ENCODE results near the gene NTPCR.

The NTPCR gene

DNA sequence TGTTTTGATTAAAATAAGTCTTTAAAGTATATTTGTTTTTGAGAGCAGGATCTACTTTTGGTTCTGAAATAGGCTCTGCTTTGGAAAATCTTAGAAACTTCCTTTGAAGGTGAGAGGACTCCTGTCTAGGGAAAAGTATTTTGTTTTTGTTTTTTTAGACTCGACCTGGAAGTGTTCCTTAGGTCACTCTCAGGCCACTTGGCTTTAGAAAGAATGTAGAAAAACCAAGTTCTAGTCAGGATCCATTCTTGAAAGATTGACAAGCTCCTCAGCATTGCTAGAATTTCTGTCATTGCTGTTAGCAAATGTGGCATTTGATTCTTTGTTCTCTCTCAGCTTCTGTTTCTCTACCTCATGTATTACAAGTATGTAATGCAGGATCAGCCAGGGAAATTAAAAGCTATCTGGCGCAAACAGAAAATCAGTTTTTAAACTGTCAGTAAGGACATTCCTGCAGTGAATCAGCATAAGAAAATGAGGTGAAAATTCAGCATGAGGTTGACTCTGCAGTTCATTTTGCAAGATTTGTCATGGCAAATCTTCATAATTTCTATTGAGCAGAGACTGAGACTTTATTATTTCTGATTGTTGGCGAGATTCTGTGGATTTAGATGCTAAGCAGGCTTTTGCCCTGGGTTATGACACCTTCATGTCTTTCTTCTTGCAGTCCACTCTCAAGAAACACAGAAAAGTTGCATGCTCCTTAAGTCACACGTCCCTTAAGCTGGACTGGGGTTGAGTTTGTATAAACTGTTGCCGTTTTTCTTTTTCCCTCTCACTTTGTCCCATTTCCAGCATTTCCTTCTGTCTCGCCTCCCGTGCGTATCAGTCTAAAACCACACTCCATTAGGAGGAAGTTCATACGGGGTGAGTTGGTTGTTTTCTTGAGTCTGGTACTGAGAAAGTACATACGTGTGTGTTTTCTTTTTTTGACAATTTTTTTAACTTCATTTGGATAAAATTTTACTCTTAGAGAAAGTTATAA is 12.6 kb downstream of the NTPCR start:
- no peak for DNase-seq (ENCODE audit: low spot score)

DNA sequence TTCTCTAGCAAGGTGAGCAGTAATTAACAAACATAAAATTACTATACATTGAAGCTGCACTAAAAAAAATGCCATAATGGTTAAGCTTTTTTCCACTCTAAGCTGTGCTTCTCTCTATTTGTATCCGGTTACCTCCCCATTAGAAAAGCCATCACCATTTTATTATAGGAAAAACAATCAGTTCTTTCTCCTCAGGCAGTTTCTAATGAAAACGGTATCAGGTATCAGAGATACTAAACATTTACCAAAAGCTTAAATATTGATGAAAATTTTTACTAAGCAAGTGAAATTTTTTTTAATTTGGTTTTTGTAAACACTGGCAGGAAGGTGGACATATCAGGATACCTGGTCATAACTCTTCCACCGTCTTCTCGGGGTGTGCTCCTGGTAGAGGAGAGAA is 14.2 kb downstream of the NTPCR start:
- no peak for DNase-seq (ENCODE audit: low spot score)

DNA sequence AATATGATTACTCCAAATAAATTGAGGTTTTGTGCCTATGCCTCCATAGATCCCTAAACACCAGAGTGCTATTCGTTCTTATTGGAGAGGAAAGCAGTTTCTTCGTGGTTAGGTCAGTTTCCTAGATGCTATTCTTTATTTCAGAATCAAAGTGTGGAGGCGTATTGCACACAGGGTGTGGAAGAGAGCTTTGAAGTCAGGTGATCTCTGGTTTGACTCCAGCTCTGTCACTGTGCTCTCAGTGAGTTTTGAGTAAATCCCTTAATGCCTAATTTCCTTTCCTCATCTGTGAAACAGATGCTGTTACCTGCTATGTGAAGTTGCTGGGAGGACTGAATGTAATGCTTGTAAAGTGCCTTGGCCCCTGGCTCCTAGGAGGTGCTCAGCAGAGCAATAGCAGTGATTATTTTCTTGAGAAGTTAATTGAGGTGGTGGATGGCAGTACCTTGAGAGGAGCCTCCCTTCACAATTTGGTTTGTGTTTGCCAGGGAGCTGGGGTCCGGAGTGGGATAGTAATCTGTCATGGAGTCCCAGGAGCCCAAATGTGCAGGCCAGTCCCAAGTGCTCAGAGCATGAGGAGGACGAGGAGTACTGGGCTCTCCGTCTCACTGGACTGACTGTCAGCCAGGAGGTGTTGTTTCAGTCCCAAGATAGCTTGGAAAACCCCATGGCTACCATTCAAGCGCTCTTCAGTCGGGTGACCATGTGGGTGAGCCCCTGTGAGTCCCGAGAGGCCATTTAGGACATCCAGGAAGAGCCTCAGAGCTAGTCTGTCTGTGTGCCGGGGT is 14.9 kb downstream of the NTPCR start:
- DNase-seq (ENCODE audit: low spot score), result no peak

DNA sequence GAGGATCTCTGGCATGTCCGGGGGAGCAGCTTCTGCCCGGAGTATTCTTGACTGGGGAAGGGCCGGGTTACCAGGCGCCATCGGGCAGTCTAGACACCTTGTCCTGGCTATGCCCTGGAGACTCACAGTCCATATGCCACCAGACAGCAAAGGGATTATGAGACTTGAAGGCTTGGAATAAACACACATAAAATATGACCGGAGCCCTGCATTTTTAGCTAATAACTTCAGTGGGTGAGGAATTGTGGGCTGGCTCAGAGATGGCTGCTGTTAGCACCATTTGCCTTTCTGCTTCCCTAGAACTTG is 15.5 kb downstream of the NTPCR start:
- DNase-seq (ENCODE audit: low spot score), result no peak

DNA sequence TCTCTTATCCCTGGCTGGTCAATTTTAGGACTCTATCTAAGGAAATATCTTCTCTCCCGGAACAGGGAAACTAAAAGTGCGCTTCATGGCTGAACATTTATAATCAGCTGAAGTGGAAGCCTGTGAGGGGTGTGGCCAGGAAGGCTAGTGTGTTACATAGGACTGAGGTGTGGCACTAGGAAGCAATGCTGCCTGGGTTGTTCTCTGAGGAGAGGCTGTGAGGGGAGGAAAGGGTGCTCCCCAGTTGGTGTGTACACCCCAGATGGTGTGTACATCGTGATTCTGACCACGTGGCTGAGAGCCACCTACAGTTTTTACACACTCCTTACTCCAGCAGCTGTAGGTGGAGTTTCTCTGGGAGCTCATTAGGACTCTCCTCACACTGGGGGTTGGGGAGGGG is 16.3 kb downstream of the NTPCR start:
- no peak for DNase-seq (ENCODE audit: low spot score)

DNA sequence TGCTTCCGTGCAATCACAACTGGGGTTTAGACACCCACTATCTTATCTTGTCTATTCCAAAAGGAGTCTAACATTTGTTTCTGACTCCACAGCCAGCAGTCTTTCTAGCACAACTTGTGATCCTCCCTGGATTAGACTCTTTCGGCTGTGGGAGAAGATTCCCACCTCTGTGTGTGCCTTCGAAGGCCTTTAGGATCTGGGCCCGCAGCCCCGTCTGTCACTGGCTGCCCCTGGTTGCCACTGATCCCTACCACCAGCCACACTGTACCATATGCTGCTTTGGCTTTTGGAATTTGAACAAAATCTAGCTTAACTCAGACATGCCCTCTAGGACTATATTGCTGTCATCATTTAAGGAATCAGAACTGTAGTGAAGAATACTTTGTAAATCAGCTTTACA is 18.0 kb downstream of the NTPCR start:
- DNase-seq (ENCODE audit: low spot score), result no peak

DNA sequence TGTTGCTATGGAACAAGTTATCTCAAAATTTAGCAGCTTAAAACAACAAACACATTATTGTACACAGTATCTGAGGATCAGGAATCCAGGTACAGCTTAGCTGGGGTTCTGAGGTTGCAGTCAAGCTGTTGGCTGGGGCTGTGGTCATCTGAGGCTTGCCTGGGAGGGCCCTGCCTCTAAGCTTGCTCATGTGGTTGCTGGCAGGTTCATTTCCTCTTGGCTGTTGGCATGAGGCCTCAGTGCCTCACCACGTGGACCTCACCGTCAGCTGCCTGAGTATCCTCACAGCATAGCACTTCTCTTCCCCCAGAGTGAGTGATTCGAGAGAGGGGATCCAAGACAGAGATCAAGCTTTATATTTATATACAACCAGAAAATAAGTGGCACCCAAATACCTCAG is 18.6 kb downstream of the NTPCR start:
- DNase-seq (ENCODE audit: low spot score), result no peak

DNA sequence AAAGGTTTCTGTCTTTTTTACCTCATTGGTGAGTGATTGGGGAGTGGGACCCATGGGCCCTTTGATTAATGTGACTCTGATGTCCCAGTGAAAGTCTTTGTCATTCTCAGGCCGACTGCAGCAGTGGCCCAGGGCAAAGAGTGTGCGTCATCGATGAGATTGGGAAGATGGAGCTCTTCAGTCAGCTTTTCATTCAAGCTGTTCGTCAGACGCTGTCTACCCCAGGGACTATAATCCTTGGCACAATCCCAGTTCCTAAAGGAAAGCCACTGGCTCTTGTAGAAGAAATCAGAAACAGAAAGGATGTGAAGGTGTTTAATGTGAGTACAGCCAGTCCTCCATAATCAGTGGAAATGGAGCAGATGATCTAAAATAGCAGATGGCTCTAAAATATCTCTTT is 19.4 kb downstream of the NTPCR start:
- no peak for DNase-seq (ENCODE audit: low spot score)

DNA sequence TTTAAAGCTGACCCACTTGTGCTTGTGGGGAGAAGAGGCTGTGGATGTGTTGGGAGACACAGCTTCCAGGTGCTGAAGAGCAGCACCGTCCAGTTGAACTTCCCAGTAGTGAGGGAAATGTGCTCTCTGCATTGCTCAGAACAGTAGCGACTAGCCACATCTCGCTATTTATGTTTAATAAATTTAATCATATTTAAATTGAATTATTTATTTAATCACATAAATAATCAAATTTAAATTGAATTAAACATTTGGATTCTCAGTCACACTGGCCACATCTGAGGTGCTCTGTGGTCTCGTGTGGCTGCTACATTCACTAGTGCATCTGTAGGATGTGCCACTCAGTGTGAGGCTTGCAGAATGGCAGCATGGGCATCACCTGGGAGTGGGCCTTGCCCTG is 20.1 kb downstream of the NTPCR start:
- DNase-seq (ENCODE audit: low spot score), result no peak

DNA sequence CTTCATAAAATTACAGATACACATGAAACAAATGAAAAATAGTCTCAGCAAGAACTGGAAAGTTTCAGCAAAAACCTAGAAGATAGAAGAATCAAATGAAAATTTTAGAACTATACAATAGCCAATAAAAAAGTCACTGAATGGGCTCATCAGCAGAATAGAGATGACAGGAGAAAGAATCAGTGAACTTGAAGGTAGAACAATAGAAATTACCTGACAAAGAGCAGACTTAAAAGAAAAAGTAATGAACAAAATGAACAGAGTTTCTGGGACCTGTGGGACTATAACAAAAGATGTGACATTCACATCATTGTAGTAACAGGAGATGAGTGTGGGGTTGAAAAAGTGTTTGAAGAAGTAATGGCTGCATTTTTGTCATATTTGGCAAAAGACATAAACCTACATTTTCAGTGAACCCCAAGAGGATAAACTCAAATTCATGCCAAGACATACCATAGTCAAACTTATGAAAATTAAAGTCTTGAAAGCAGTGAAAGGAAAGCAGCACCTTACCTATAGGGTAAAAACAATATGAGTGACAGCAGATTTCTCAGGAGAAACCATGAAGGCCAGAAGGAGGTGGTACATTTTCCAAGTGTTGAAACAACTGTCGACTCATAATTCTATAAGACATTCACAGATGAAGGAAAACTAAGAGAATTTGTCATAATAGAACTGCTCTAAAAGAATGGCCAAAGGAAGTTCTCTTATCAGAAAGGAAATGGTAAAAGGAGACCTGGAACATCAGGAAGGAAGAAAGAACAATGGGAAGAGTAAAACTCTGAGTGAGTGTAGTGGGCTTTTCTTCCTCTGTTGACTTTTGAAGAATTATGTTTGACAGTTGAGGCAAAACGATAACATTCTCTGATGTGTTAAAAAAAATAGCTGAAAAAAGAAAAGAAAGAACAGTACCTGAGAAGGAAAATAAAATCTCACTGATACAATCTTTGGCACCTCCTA is 23.5 kb downstream of the NTPCR start:
- no peak for DNase-seq (ENCODE audit: low spot score)

DNA sequence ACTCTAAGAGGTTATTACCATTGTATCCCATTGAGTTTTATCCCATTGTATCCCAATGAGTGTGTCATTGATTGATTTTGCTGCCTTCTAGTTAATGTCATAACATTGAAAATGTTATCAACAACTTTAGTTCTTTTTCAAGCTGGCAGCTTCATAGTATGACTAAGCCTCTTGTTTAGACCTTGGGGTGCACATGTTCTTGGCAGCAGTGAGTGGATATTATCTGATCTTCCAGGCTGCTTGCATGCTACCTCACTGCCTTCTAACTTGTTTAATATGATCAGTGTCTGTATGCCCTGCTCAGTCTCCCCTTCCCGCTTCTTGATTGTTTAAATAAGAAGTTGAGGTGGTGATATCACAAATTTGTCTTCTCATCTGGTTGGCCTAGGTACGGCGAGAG is 24.6 kb downstream of the NTPCR start:
- no peak for DNase-seq (ENCODE audit: low spot score)

DNA sequence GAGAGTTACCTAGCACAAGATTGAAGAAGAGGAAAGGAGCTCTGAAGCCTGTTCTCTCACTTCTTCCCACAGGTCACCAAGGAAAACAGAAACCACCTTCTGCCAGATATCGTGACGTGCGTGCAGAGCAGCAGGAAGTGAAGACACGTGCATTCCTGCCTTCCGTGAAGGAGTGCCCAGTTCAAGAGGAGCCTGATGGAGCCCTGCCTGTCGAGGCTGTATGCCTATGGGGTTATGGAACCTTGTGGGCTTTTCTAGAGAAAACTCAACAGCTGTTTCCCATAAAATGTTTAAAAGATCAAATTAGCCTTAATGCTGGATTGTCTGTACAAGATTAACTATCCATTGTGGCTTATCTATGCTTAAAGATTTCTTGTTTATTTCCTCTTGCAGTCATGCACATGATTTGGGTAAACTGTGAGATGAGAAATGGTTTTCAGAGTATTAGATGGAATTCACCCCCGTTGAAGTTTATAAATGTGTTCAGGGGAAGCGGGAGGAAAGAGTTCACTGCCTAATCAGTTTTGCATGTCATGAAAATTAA is 27.8 kb downstream of the NTPCR start:
- DNase-seq (ENCODE audit: low spot score), result no peak

DNA sequence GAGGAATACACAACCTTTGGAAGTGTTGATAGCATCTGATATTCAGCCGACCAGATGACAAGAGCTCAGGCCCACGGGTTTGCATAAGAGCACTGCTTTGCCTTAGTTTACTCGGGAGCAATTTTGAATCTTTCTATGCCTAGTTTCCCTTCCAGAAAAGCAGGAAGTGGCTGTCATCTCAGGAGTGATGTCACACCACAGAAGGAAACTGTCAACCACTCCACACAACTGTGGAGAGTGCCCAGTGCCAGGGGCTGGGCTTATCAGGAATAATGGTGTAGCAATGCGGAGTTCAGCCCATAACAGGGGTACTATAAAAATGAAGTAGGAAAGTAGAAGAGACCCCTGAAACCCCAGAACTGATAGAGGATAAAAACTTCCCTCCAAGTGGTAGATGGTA is 28.4 kb downstream of the NTPCR start:
- no peak for DNase-seq (ENCODE audit: low spot score)

DNA sequence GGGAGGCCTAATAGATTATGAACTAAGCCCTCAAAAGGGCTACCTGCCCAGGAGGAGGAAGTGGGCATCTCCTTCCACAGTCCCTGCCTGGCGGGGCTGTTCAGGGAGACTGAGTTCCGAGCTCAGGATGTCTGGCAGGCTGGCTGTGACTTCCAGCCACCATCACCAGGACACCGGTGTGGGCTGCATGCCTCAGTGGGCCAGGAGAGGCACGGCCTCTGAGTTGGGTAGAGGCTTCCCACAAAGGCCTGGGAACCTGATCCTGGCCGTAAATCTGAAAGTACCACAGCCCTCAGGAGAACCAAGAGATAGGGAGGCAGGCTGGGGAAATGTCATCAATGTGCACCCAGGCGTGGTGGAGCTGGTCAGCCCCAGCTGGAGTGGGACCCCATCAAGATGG is 29.1 kb downstream of the NTPCR start:
- no peak for DNase-seq (ENCODE audit: low spot score)

DNA sequence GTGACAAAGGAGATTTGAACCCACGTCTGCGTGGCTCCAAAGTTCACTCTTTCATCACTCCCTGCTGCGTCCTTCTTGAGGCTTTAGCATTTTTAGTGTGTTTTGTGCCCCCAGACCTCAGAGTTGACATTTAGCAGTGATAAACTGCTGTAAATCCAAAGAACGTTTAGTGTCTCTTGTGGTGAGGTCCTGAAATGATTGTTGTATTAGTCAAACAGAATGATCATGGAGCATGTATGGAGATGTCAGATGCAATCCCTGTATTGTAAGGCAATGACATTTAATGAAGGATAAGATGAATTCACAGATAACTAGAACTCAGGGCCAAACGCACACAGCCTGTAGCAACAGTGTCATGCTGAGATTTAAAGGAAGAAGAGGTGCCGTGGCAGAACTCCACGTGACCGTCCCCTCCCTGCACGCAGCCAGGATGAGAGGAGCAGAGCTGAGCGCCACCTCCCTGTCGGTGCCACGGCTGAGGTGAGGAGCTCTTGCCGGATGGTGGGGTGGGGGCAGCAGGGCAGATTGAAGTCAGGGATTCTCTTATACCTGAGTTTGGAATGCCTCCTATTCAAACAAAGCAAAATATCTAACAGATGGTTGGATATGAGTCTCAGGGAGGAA is 30.1 kb downstream of the NTPCR start:
- DNase-seq (ENCODE audit: low spot score), result no peak

DNA sequence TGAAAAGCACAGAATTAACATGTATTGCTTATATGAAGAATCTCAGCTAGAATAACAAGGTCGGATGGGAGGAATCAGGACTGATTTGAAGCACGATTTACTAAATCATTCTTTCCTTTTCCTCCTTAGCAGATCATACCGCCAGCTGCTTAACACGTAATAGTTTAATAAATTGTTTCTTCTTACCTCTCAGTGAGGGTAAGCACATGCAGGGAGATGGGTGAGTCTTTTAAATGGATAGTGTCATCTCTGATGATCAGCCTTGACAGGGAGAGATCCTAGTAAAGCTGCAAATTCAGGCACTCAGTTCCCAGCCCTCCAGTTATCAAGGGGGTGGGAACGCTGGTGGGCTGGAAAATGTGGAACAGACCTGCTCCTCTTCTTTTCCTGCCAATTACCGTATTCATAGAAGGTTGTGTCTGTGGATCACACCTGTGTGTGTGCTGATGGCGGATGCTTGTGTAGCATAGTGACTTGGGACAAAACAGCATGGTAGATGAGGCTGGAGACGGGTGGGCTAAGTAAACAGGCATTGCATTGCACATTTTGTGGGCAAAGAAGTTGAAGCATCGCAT is 30.7 kb downstream of the NTPCR start:
- no peak for DNase-seq (ENCODE audit: low spot score)

DNA sequence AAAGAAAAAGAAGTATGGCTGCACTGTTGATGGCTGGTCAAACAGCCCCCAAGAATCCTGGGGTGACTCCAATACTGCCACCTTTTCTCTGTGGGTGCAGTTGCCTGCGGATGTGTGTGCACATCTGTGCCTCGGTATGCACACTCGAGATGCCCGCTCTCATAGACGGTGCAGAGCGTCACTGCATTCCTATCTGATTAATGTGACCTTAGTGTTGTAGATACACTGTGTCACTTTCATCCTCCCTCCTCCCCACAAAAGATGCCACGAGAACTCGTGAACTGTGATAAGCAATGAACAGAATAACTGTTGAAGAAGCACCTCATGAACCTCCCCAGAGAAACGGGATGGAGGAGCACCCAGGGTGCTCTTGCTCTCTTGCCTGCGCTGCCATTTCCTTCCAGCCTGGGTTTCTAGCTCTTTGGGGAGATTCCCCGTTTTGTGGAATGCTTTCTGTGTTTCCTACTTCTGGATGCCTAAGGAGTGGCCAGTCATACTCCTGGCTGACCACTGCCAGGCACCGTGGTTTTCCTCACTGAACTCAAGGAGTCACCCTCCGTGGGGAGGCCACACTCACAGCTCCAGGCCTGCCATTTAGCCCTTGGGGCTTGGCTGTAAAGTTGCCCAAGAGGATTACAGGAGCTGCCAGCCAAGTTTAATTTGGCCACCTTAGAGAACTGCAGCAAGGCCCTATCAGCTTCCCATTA is 32.0 kb downstream of the NTPCR start:
- DNase-seq (ENCODE audit: low spot score), result no peak

DNA sequence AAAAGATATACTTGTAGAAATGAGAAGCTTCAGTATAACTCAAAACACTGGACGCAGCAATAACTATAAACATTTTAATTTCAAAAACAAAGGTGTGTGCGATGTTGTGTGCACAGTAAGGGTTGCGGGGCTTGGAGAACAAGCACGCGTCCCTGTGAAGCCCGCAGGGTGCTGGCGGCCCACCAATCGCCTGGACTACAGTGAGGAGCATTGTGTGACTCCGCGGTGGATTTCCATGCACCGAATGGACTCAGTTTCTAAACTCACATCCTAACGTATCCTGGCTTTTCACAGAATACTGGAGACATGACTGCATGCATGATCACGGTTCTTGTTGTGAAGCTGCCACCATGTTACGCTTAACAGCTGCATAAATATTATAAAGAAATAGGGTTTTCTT is 33.0 kb downstream of the NTPCR start:
- no peak for DNase-seq (ENCODE audit: low spot score)

DNA sequence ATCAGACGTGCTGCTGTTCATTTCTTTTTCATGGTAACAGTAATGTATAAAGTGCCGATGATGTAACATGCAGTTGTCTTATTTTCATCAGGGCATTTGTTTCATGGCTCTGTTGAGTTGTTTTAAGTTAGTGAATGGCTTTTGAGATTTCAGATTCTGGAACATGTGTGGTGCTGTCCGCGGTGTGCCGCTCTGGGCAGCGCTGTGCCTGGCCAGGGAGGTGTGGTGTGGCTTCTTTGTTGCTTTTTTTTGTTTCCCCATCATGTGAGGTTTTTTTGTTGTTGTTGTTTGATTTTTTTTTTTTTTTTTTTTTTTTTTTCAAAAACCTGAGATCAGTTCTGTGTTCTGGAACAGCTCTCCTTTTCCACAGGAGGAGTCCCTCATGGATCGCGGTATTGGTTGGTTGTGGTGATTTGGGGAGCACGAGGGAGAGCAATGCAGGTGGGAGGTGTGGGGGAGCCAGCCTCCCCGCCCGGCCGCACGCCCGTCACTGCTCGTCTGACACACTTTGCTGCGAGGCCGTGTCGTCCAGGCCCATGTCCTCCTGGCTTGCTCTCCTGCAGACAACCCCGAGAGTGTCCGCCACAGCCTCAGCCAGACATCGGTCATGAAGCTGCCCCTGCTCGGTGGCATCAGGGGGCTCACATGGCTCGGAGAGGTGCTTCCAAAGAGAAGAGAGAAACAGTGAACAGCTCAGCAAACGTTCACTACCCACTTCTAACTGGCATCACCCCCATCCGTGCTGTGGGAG is 33.6 kb downstream of the NTPCR start:
- no peak for DNase-seq (ENCODE audit: low spot score)
